Activated CD8-positive, alpha-beta memory T cell treated with anti-CD3 and anti-CD28 coated beads for 24 hours (primary cell): ENCODE data around the gene VGLL4.
"Not testable (repeated sequence)": the region's sequence is repeated elsewhere in the genome, so short reads cannot be mapped to it uniquely, and the experiment has no call there.

Experiments
- DNase-seq: peaks from one replicate; pipeline ENCODE4 v3.0.0-alpha.2; 2020

Gene VGLL4

GRCh38 chr3:11526121-11526520, 117.6 kb downstream of the VGLL4 start:
- not testable (repeated sequence) for DNase-seq

- DNase-seq = no peak
Measured at GRCh38 chr3:11523572-11524101, 120.1 kb downstream of the VGLL4 start.

DNA sequence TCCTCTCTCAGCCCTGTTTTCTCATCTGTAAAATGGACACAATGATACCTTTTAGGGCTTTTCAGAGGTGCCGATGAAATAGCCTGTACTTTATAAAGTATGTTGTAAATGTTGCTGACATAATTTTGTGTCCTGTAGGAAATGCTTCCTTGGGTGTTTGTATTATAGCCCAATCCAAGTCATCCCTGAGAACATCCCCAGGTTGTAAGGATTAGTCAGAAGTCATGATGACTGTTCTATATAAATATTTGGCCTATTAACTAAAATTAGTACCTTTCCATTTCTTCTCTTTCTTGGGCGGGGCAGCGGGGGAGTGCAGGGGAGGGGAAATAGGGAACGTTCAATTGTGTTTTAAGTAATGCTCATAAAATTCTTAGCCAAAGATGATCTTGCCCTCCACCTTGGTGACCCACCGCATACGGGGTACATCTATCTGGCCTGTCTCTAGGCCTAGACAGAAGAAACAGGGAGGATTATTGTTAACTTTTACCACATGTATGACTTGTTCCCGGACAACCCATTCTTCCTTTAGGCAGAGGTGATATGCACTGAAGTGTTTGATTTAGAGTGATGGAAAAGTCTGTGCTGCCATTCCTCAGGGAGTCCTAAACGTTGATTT, 120.7 kb downstream of the VGLL4 start:
- no peak for DNase-seq

GRCh38 chr3:11522398-11522715, 121.4 kb downstream of the VGLL4 start:
- no peak for DNase-seq

GRCh38 chr3:11521167-11521566, 122.5 kb downstream of the VGLL4 start:
- no peak for DNase-seq

DNA sequence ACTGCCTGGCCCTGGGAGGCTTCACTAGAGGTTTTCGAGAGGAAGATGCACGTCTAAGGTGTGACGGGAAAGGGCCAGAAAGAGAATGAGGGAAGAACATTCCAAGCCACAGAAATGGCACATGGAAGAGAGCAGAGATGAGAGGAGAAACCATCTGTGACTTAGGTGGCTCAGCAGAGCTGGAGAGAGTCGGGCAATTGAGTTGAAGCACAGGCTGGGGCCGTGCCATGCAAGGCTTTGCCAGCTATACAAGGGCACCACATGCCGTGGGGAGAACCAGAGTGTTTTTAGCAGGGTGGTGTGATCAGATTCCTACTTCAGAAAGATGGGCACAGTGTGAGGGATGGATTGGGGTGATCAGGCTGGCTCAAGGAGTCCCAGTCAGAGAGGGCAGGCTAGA, 126.1 kb downstream of the VGLL4 start:
- DNase-seq = no peak

DNA sequence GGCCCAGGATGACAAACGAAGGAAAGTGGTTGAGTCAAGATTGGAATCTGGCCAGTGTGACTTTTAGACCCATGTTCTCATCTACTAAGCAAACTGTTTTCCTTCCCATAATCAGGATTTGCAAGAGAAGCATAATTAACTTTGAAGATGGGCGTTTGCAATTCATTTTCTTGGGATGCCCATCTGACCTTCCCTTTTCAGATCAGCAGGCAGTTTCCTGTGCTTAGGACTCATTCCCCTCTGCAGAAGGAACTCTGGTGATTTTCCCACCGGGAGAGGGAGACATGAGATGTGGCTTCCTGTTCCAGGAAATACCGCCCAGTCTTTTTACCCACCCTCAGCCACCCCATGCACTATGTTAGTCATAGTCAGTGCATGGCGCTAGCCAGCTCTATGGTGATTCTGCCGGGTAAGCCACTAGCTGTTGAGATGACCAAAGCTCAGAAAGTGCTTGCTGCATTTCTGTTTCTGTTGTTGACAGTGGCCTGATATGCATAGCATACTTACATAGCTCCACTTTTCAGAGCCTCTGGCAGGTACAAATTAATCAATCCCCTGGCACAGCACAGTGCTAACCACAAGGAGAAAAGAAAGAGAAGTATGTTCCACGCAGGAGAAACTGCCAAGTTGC, 129.4 kb downstream of the VGLL4 start:
- DNase-seq = no peak

DNA sequence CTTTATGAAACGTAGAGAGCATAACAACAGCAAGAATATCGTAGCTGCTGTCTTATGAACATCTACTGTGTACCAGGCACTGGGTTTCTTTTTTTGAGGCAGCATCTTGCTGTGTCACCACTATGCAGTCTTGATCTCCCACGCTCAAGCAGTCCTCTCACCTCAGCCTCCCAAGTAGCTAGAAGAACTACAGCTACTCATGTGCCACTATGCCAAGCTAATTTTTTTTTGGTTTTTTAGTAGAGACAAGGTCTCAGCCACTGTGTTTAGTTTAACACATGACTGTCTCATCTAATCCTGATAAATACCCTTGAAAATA, 129.9 kb downstream of the VGLL4 start:
- no peak for DNase-seq

DNA sequence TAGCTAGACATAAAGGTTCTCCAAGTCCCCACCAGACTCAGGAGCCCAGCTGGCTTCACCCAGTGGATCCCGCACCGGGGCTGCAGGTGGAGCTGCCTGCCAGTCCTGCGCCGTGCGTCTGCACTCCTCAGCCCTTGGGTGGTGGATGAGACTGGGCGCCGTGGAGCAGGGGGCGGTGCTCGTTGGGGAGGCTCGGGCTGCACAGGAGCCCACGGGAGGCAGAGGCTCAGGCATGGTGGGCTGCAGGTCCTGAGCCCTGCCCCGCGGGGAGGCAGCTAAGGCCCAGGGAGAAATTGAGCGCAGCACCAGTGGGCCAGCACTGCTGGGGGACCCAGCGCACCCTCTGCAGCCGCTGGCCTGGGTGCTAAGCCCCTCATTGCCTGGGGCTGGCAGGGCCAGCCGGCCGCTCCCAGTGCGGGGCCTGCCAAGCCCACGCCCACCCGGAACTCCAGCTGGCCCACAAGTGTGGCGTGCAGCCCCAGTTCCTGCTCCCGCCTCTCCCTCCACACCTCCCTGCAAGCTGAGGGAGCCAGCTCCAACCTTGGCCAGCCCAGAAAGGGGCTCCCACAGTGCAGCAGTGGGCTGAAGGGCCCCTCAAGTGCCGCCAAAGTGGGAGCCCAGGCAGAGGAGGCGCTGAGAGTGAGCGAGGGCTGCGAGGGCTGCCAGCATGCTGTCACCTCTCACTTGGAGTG, 130.4 kb downstream of the VGLL4 start:
- DNase-seq = not testable (repeated sequence)

- not testable (repeated sequence) for DNase-seq
Measured at GRCh38 chr3:11511606-11512005, 132.1 kb downstream of the VGLL4 start.

GRCh38 chr3:11510356-11510755, 133.4 kb downstream of the VGLL4 start:
- DNase-seq = no peak

DNA sequence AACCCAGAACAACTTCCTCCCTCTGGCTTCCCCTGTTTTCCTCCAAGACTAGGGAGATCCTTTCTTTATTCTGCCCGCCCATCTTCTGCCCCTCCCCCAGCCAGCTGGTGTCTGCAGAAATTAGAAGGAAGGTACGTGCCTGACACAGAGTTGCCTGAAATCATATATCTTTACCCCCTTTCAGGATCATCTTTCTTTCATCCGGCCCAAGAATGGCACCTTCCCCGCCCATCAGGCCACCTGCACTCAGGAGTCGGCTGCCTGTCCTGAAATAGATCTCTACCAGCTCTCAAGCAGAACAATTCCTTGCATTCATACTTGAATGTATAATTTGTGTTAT, 133.7 kb downstream of the VGLL4 start:
- no peak for DNase-seq

DNA sequence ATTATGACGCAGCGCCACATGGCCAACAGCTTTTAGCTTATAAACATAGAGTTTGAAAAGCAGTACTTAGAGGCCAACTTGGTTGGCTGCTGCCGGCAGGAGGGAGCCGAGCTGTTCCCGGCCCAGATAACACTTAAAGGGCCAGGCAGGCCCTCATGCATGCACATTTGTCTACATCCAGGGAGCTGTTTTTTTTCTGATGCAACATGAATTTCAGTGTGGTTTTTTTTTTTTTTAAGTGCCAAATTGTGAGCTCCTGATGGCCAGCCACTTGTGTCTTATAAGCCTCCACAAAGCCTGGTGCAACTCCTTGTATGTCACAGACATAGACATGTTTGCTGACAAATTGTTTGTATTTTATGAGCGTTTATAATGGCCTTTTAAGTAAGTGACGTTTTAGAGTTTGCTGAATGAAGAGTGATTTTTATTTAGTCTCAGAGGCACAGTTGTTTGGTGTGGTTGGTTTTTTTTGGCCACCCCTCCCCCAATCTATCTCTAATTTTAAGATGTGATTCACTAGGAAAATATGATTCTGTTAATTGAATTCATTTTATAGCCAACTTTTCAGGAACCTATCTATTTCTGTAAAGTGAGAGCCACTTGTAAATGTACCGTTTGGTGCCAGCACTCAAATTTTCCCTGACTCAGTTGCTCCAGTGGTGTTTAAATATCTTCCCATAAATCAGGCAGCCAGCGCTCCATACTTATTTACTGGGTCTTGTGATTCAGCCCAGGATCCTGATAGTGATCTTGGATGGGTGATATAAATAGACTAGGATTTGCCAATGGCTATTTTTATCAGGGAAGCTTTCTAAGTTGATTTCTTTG, 134.3 kb downstream of the VGLL4 start:
- no peak for DNase-seq

- no peak for DNase-seq
Measured at GRCh38 chr3:11508346-11509172, 135.2 kb downstream of the VGLL4 start.

- DNase-seq = no peak
Measured at GRCh38 chr3:11507719-11508118, 136.0 kb downstream of the VGLL4 start.
